HG03354 (cell line): ENCODE measurements around the gene LIG4.
"Not testable (repeated sequence)": the region's sequence is repeated elsewhere in the genome, so short reads cannot be mapped to it uniquely, and the experiment has no call there.

Experiments used
- ATAC-seq: cut with Tn5 transposase; IDR thresholded peaks from one replicate; pipeline ENCODE4 v1.9.1; 2021; ENCODE audit warnings: mild to moderate bottlenecking; ENCODE audit not compliant: unreplicated experiment, poor library complexity, severe bottlenecking

LIG4 gene

DNA sequence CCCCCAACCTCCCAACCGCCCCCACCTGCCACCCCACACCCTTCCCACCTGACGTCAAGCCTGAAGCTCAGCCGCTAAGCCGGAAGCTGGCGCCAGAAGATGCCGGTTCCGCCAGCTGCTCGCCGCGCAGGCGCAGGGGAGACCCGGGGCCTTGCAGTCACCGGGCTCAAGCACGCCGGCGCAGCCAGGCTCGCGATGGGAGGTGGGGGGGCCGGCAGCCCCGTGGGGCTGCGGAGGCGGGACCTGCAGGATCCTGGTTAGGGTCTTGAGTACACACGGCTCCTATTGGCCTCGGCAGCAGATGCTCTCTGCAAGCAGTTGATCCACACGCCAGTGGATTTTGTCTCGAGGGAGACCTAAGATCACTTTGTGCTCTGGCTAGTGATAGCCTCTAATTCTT lies at the start of gene LIG4:
Gene LIG4 (minus strand): TSS at position 101 of the 400 bp plus-strand sequence. CDS start 4,268 bp downstream, outside the sequence.
- peak; percentile 65 for ATAC-seq

- no peak for ATAC-seq
Observed at GRCh38 chr13:108263621-108264355, 48.5 kb upstream of the LIG4 start.

GRCh38 chr13:108257248-108257647 lies 41.9 kb upstream of the LIG4 start:
- ATAC-seq: no peak

GRCh38 chr13:108249150-108249549 lies 33.8 kb upstream of the LIG4 start:
- no peak for ATAC-seq

DNA sequence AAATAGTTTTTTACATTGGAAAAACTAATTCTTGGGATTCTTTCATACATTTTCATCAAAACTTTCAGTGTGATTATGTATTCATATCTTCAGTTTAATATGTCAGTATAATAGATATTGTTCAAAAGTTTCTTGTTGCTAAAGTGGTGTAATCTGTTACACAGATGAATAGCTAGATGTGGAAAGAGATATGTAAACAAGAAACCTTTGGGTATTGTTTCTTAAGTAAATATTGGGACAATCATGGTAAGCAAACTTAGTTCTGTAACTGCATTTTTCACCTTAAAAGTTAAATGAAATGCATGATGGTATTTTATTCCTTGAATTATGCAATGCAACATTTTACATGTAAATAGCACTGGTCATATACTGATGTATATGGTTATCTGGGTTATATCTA lies 15.0 kb upstream of the LIG4 start:
- no peak for ATAC-seq

GRCh38 chr13:108227651-108228272 lies 12.4 kb upstream of the LIG4 start:
- peak; percentile 46 for ATAC-seq

DNA sequence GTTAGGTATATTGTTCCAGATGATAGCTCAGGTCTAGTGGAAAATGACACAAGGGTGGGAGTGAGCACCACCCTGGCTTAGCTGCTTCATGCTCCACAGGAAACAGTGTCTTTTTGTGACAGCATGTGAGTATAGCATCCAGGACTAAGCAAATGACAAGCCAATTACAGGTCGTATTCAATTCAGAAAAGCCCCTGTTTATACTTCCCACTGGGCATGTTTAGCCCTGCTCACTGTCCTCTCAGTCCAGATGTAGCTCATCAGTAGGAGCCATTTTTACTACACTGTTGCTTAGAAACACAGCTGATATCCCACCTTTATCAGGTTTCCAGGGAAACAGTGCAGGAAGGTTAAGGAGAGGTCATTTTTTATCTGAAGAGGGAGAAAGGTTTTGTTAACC lies 10.8 kb upstream of the LIG4 start:
- ATAC-seq: peak; percentile 43

- ATAC-seq: peak; percentile 70
Observed at GRCh38 chr13:108225440-108225839, 10.1 kb upstream of the LIG4 start.

GRCh38 chr13:108223687-108224503 lies 8.6 kb upstream of the LIG4 start:
- no peak for ATAC-seq

- ATAC-seq: no peak
Observed at GRCh38 chr13:108220041-108220440, 4.7 kb upstream of the LIG4 start.

DNA sequence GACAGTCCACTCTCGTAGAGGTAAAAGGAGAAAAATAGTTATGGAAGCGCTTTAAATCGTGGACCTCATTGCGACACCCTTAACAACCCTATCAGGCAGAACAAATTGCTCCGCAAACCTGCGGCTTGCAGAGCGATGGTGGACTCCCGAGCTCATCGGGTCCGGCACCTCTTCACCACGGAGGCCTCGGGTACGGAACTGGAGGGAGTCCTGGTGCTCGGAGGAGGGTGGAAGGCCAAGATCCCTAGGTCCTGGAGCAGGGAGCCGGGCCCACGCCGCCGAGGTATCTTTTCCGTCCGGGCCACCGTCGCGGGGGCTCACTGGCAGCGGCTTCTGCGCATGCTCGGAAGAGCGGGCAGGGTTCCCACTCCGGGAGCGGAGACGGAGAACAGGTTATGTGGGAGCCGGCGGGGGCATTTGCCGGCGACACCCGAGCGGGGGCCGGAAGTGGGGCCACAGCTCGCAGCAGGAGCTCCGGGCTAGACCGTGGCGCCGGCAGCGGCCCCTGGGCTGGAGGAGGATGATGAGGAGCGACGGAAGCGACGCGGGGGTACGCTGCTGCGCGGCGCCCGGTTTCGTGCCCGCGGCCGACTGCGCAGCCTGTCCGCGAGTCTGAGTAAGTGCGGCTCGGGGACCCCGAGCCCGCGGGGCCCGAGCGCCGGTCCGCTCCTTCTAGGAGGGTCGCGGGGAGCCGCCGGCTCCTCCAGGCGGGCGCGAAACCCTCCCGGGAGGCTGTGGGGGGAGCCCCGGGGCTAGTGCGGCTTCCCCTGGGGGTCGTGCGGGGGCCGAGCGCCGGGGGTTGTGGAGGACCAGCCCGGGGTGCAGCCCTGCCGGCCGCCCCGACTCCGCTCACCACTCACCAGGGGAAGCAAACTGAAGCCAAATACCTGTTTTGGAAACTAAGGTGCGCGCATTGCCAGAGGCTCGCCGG lies 3.0 kb upstream of the LIG4 start, which contains the start of gene ABHD13:
Gene ABHD13 (plus strand): TSS at position 349 of the 931 bp plus-strand sequence. CDS start 10,827 bp downstream, outside the sequence.
- ATAC-seq: peak; percentile 83

DNA sequence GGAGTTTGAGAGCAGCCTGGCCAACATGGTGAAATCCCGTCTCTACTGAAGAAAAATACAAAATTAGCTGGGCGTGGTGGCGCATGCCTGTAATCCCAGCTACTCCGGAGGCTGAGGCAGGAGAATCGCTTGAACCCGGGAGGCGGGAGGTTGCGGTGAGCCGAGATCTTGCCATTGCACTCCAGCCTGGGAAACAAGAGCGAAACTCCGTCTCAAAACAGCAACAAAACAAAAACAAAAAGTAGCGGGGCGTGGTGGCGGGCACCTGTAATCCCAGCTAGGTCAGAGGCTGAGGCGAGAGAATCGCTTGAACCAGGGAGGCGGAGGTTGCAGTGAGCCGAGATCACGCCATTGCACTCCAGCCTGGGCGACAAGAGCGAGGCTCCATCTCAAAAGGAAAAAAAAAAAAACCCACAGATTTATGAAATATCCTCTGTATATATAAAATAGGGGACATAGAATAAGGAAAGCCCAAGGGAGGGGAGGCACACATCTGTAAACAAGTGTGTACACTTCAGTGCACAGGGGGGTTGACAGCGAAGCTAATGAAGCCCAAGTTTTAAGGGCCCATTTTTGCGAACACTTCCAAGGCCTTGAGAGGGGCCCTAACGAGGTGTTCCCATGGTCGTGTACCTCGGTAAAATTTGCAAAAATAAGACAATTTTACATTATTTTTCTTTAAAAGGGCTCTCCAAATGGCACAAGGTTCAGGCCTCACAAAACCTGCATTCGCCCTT lies 2.1 kb upstream of the LIG4 start:
- ATAC-seq: not testable (repeated sequence)

- no peak for ATAC-seq
Observed at GRCh38 chr13:108214441-108215271, 680 bp downstream of the LIG4 start.

GRCh38 chr13:108213946-108214345 lies 1.4 kb downstream of the LIG4 start:
- no peak for ATAC-seq

DNA sequence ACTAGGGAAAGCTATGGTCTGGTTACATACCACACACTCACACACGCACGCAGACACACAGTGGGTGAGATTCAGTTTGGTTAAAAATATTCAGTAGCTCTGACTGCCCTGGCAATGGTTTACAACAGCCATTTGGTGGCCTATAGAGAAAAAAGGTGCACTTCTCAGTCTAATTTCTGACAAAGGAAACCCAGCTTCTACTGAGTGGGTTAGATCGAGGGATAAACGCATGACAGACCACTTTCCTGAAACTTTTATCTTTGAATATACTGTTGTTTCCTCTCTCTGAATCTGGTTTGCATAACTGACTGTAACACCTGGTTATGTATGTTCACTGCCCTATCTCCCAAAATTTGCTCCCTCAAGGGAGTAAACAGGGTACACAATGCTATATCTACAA lies 2.5 kb downstream of the LIG4 start:
- peak; percentile 56 for ATAC-seq

DNA sequence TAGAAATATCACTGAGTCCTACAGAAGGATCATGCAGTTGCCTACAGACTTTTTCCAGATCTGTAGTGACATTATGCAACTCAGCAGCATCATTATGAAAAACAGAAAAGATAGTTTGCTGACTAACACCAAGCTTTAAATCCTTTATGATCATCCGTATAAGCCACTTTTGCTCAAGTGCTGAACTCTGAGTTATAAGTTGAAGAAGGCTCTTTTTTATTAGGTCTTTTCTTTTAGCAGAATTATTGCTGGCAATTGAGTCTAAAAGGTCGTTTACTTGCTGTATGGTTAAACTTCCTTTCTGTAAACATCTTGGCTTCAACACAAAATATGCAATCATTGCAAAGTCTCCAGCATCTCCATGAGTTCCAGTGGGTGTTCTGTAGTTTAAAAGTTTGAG lies 4.8 kb downstream of the LIG4 start:
- no peak for ATAC-seq

DNA sequence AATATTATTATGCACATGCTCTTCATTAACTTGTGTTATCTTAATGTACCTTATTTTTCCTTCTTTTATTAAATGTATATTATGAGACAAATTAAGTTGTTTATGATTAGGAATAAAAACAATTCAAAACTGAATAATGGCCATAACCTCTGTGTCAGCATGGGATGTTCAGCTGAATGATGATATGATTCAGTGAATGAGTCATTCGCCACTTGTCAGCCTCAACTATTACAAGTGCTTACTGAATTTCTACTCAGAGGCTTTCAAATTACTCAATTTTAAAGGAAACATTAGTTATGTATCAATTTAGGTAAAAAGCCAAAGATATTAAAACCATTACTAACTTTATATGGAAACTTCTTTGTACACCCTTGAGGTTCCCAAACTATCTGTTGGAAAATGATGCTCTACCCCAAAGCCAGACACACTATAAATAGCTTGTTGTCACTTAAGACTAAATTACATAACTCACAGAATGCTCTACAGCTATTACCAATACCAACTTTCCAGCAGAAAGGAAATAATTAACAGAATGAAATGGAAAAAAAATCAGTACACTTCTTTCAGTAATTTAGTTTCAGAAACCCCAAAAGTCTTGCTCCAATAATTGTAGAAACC lies 14.4 kb downstream of the LIG4 start:
- no peak for ATAC-seq

GRCh38 chr13:108195861-108196260 lies 19.5 kb downstream of the LIG4 start:
- ATAC-seq: no peak
